Transverse colon (tissue), 4 donors: ENCODE measurements around the gene OR8K1. TPM values are rescaled to one million over a fixed set of nuclear protein-coding genes. Genes with fewer than 3 reads are reported as not detected.
A peak's percentile ranks its signal among the peaks of the same experiment; 100 is the strongest.

Source experiments
- DNase-seq: peaks from one replicate; pipeline ENCODE4 v3.0.0-alpha.2; 2019
- H3K27ac ChIP-seq, 4 donors: fragments of 200-600 bp; sonication (generic); 2 replicates each; pipeline ENCODE4 v1.5.1; 2016 to 2018; ENCODE audit warnings: inconsistent platforms in 4 of 4
- H3K27me3 ChIP-seq: fragments of 200-600 bp; sonication (generic); 2 replicates; pipeline ENCODE4 v1.5.1; 2017; ENCODE audit warnings: inconsistent platforms
- H3K36me3 ChIP-seq, 4 donors: fragments of 200-600 bp; sonication (generic); 2 replicates each; pipeline ENCODE4 v1.5.1; 2017 to 2019; ENCODE audit warnings: inconsistent platforms in 4 of 4
- H3K4me1 ChIP-seq, 4 donors: fragments of 200-600 bp; sonication (generic); 2 replicates each; pipeline ENCODE4 v1.5.1; 2017 to 2020; ENCODE audit warnings: inconsistent platforms in 4 of 4
- H3K4me3 ChIP-seq, 4 donors: fragments of 200-600 bp; sonication (generic); 1 replicate in 1 of 4; 2 replicates in 3 of 4; pipeline versions ENCODE4 v1.5.1 to v1.6.1; 2017 to 2019; ENCODE audit warnings: inconsistent platforms in 4 of 4
- H3K9me3 ChIP-seq, 2 donors: fragments of 200-600 bp; sonication (generic); 2 replicates each; pipeline ENCODE4 v1.5.1; 2017 to 2019; ENCODE audit warnings: inconsistent platforms in 2 of 2
- EP300 ChIP-seq: sonication (generic); formaldehyde crosslinking; IDR thresholded peaks from one replicate; pipeline ENCODE4 v1.6.1; 2017; ENCODE audit warnings: antibody characterized with exemption, low read depth
- POLR2A ChIP-seq: fragments of 450-650 bp; IDR thresholded peaks from one replicate; pipeline ENCODE4 v1.6.1; 2016; ENCODE audit warnings: antibody characterized with exemption, mild to moderate bottlenecking, moderate library complexity
- POLR2AphosphoS5 ChIP-seq, 3 donors: sonication (generic); formaldehyde crosslinking; IDR thresholded peaks; one replicate each; pipeline ENCODE4 v1.6.1; 2016; ENCODE audit warnings: antibody characterized with exemption in 3 of 3
- WGBS, 2 donors: methylation state at CpG; one replicate each; pipeline ENCODE4 v1.1.5; 2018; ENCODE audit warnings: low coverage in 1 of 2; 5-methylcytosine and 5-hydroxymethylcytosine counted together
- in situ Hi-C, 4 donors: fragments of 200-750 bp; cut with MboI; loops; one replicate each; pipeline versions ENCODE4 v1.15.0 to v1.15.1; 2017; ENCODE audit warnings: low sequenced_read_pairs in 3 of 4, low pct_ligation_motif_present in 1 of 4, low pct_unique_long_range_greater_than_20kb in 1 of 4
- intact Hi-C: fragments of 100-400 bp; cut with DNase I; formaldehyde crosslinking; loops from one replicate; pipeline ENCODE4 v1.15.1; 2023; ENCODE audit warnings: low total_unique reads
- total RNA-seq, 4 donors: library from RNA; depleted of rRNA; stranded (reverse); fragments of >200 nt; gene quantifications; one replicate each; pipeline ENCODE4 v1.1.0, GENCODE V29; 2016
- TF ChIP-seq, protein P1 (sequence below), 5 experiments: fragments of 200-600 bp in 3 of 5; fragments of 450-650 bp in 2 of 5; sonication (generic) in 3 of 5; IDR thresholded peaks; 1 replicate in 2 of 5; 2 replicates in 3 of 5; pipeline ENCODE4 v1.5.1; 2016 to 2017; ENCODE audit warnings: antibody characterized with exemption in 5 of 5, inconsistent platforms in 3 of 5, mild to moderate bottlenecking in 2 of 5, moderate library complexity in 1 of 5

The OR8K1 gene
- total RNA-seq, 4 donors from 2014 or later = not detected

DNA sequence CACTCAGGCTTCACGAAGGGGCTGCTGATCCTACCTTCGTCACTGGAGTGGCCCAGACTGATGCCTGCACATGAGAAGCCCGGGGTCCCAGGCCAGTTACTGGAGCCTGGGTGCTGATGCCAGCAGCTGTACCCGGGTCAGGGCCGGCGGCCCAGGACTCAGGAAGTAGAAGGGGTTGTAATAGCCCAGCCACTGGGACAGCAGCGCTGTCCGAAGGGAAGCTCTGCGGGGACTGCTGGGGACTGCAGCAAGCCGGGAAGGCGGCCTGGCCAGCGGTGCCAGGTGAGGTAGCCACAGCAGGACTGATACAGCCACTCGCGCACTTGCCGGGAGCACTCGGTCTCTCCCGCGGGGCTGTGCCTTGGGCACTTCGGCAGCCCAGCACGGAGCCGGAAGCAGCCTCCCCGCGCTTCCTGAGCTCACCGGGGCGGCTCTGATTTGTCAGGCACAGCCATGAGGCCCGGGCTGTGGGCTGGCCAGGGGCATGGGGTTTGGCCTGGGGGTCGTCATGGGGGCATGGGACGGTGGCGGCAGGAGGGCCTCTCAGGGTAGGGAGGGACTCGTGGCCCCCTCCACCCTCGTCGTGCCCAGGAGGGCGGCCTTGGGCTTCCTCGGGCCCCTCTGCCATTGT, 13.9 kb upstream of the OR8K1 start:
- DNase-seq = peak; percentile 5
- no peaks in the 10 kb centered on the region for H3K9me3 ChIP-seq
- H3K4me1 ChIP-seq = no peaks in the 10 kb centered on the region
- 93% methylated on average over 34 of the region's 34 CpGs; no CpG with 5 or more reads in 1 of the 2 donors for WGBS, 2 donors
- in situ Hi-C loops = no loop called here
- no peaks in the 10 kb centered on the region for H3K36me3 ChIP-seq
- H3K27ac ChIP-seq = no peak overlapping the region
- H3K27me3 ChIP-seq = no peaks in the 10 kb centered on the region
- H3K4me3 ChIP-seq = no peak overlapping the region
- TF ChIP-seq, protein P1, sequence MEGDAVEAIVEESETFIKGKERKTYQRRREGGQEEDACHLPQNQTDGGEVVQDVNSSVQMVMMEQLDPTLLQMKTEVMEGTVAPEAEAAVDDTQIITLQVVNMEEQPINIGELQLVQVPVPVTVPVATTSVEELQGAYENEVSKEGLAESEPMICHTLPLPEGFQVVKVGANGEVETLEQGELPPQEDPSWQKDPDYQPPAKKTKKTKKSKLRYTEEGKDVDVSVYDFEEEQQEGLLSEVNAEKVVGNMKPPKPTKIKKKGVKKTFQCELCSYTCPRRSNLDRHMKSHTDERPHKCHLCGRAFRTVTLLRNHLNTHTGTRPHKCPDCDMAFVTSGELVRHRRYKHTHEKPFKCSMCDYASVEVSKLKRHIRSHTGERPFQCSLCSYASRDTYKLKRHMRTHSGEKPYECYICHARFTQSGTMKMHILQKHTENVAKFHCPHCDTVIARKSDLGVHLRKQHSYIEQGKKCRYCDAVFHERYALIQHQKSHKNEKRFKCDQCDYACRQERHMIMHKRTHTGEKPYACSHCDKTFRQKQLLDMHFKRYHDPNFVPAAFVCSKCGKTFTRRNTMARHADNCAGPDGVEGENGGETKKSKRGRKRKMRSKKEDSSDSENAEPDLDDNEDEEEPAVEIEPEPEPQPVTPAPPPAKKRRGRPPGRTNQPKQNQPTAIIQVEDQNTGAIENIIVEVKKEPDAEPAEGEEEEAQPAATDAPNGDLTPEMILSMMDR (IDR thresholded peaks at IDR 0.05) = no peak
- TF ChIP-seq EP300 (no peak), POLR2A (no peak), POLR2AphosphoS5 (IDR thresholded peaks at IDR 0.05) (no peak)
- intact Hi-C loops = no loop called here

DNA sequence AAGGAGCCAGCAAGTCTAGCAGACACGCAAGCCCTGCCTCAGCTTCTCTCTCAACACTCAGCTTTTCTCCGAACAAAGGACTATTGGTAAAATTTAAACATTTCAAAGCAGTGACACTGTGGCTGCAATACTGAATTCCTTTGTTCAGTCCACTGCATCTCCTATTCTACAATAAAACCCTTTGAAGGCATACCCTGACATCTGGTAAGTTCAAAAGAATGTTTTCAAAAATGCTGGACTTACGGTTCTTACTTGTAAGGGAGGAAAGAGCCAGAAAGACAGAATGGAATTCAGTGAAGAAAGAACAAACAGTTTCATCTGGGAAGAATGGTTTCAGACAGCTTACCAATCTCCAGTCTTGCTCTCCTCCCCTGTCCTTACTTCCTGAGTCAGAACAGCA, 12.7 kb upstream of the OR8K1 start:
- TF ChIP-seq, protein P1 (IDR thresholded peaks at IDR 0.05) = no peak
- TF ChIP-seq POLR2A (no peak), POLR2AphosphoS5 (IDR thresholded peaks at IDR 0.05) (no peak), EP300 (no peak)
- DNase-seq = no peak
- no peaks in the 10 kb centered on the region for H3K36me3 ChIP-seq
- no peak overlapping the region for H3K4me3 ChIP-seq
- no peak overlapping the region for H3K27ac ChIP-seq
- H3K9me3 ChIP-seq = no peaks in the 10 kb centered on the region
- in situ Hi-C loops (no loop called here), intact Hi-C loops (no loop called here)
- no peaks in the 10 kb centered on the region for H3K4me1 ChIP-seq
- H3K27me3 ChIP-seq = no peaks in the 10 kb centered on the region
- WGBS, 2 donors = 74 to 89% methylated on average over 3 of the region's 3 CpGs

DNA sequence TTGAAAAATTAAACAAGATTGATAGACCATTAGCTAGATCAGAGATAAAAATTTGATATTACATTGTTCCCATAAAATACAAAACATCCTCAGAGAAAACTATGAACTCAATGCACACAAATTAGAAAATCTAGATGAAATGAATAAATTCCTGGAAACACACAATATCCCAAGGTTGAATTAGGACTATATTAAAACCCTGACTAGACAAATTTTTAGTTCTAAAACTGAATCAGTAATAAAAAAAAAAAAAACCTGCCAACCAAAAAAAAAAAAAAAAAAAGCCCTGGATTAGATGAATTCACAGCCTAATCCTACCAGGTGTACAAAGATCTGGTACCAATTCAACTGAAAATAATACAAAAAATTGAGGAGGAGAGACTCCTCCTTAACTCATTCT, 5.5 kb upstream of the OR8K1 start:
- no peaks in the 10 kb centered on the region for H3K9me3 ChIP-seq
- no peak for DNase-seq
- intact Hi-C loops = no loop called here
- in situ Hi-C loops = no loop called here
- H3K27me3 ChIP-seq = no peaks in the 10 kb centered on the region
- TF ChIP-seq, protein P1 (IDR thresholded peaks at IDR 0.05) = no peak
- no peaks in the 10 kb centered on the region for H3K4me1 ChIP-seq
- H3K36me3 ChIP-seq = no peaks in the 10 kb centered on the region
- H3K27ac ChIP-seq = no peak overlapping the region
- H3K4me3 ChIP-seq = no peak overlapping the region

GRCh38 chr11:56353991-56354390, 8.2 kb downstream of the OR8K1 start, which contains the start of gene OR8J1:
OR8J1 (plus strand) TSS chr11:56354291; CDS start chr11:56360247, 5,956 bp downstream.
- H3K27me3 ChIP-seq = no peaks in the 10 kb centered on the region
- H3K36me3 ChIP-seq = no peaks in the 10 kb centered on the region
- no peak within 1 kb of the TSS for H3K4me3 ChIP-seq
- no peaks in the 10 kb centered on the region for H3K9me3 ChIP-seq
- WGBS, 2 donors = 82 to 86% methylated on average over 2 of the region's 2 CpGs
- intact Hi-C loops (no loop called here), in situ Hi-C loops (no loop called here)
- H3K27ac ChIP-seq = no peak within 1 kb of the TSS
- H3K4me1 ChIP-seq = no peaks in the 10 kb centered on the region
- DNase-seq = no peak
- no peak for TF ChIP-seq POLR2AphosphoS5 (IDR thresholded peaks at IDR 0.05)
- TF ChIP-seq, protein P1 (IDR thresholded peaks at IDR 0.05) = no peak
- no peak for TF ChIP-seq EP300
- no peak for TF ChIP-seq POLR2A
